Thyroid gland (tissue), 4 donors: ENCODE measurements around the gene BHLHA15.

Source experiments
- POLR2A ChIP-seq, 2 donors: fragments of 450-650 bp; IDR thresholded peaks; one replicate each; pipeline ENCODE4 v1.6.1; 2017; ENCODE audit warnings: antibody characterized with exemption in 2 of 2, mild to moderate bottlenecking in 2 of 2, moderate library complexity in 1 of 2
- TF ChIP-seq, protein P1 (sequence below), 6 experiments: fragments of 200-600 bp in 3 of 6; fragments of 450-650 bp in 3 of 6; sonication (generic) in 3 of 6; IDR thresholded peaks; one replicate each; pipeline ENCODE4 v1.5.1; 2016 to 2019; ENCODE audit warnings: antibody characterized with exemption in 6 of 6, mild to moderate bottlenecking in 2 of 6, inconsistent platforms in 1 of 6, moderate library complexity in 1 of 6

DNA sequence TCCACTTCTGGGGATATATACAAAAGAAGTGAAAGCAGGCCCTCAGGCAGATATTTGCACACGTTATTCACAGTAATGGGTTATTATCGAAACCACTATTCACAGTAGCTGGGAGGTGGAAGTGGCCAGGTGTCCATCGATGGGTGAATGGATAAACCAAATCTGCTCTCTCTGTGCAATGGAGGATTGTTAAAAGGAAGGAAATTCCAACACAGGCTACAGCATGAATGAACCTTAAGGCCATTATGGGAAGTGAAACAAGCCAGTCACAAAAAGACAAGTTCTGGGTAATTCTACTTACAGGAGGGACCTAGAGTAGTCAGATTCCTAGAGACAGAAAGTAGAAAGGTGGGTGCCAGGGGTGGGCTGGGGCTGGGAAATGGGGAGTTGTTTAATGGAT lies 48.5 kb upstream of the BHLHA15 start:
- TF ChIP-seq POLR2A (IDR thresholded peaks at IDR 0.05) = no peak
- TF ChIP-seq, protein P1, sequence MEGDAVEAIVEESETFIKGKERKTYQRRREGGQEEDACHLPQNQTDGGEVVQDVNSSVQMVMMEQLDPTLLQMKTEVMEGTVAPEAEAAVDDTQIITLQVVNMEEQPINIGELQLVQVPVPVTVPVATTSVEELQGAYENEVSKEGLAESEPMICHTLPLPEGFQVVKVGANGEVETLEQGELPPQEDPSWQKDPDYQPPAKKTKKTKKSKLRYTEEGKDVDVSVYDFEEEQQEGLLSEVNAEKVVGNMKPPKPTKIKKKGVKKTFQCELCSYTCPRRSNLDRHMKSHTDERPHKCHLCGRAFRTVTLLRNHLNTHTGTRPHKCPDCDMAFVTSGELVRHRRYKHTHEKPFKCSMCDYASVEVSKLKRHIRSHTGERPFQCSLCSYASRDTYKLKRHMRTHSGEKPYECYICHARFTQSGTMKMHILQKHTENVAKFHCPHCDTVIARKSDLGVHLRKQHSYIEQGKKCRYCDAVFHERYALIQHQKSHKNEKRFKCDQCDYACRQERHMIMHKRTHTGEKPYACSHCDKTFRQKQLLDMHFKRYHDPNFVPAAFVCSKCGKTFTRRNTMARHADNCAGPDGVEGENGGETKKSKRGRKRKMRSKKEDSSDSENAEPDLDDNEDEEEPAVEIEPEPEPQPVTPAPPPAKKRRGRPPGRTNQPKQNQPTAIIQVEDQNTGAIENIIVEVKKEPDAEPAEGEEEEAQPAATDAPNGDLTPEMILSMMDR (IDR thresholded peaks at IDR 0.05) = no peak
